ENCODE data around the gene GALNT9.
A peak's percentile ranks its signal among the peaks of the same experiment; 100 is the strongest.
"Not testable (repeated sequence)": the region's sequence is repeated elsewhere in the genome, so short reads cannot be mapped to it uniquely, and the experiment has no call there.

The GALNT9 gene

GRCh38 chr12:132228476-132229192 lies 100.8 kb downstream of the GALNT9 start:
- DNase-seq = no peak

GRCh38 chr12:132227782-132228475 lies 101.5 kb downstream of the GALNT9 start:
- DNase-seq = no peak

- no peak for DNase-seq
These were observed 102.3 kb downstream of the GALNT9 start for GRCh38 chr12:132227118-132227517.

DNA sequence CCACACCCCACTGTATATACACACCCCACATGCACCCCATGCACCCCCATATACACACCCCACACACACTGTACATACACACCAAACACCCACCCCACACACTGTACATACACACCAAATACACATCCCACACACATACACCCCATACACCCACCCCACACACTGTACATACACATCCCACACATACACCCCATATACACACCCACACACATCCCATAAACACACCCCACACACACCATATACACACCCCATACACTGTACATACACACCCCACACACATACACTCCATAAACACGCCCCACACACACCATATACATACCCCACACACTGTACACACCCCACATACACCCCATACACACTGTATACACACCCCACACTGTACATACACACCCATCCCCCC lies 102.8 kb downstream of the GALNT9 start:
- no peak for DNase-seq

- DNase-seq = no peak
These were observed 104.2 kb downstream of the GALNT9 start for GRCh38 chr12:132225214-132225613.

- no peak for DNase-seq
These were observed 104.9 kb downstream of the GALNT9 start for GRCh38 chr12:132224484-132224883.

GRCh38 chr12:132222808-132223173 lies 106.6 kb downstream of the GALNT9 start:
- DNase-seq = no peak

GRCh38 chr12:132222096-132222807 lies 107.1 kb downstream of the GALNT9 start:
- DNase-seq = no peak

GRCh38 chr12:132219761-132220160 lies 109.6 kb downstream of the GALNT9 start:
- DNase-seq = not testable (repeated sequence)

DNA sequence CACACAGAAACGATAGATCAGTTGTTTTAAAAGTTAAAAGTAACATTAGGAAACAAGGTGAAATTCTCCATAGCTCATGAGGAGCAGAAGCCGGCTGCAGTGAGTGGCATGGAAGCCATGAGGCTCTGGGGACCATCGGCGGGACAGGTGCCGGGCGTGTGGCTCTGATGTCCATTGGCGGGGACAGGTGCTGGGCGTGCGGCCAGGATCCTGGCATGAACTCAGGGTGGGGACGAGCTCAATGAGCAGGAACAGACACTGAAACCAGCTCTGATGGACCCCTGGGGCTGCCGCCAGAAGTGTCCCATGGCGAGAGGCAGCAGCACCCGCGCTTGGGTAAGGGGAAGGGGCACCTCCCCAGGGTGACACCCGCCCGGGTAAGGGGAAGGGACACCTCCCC lies 110.1 kb downstream of the GALNT9 start:
- DNase-seq = no peak

DNA sequence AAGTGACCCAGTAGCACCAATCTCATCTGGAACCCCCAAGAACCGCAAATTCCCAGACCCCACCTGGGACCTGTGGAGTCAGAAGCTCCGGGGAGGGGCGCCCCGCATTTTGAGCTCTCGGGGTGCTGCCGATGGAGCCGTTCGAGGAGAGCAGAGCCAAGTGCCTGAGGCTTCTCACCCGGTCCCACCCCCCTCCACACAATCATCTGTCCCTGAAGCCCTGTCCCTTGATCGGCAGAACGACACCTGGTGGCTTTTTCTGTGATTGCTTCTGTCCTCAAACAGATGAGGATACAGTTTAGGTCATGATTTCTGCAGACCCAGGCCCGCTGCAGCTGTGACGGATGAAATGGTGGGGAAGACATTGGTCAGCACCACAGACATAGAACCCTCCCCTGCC lies 110.5 kb downstream of the GALNT9 start:
- peak; percentile 24 for DNase-seq

GRCh38 chr12:132218527-132218875 lies 110.9 kb downstream of the GALNT9 start:
- DNase-seq = no peak

DNA sequence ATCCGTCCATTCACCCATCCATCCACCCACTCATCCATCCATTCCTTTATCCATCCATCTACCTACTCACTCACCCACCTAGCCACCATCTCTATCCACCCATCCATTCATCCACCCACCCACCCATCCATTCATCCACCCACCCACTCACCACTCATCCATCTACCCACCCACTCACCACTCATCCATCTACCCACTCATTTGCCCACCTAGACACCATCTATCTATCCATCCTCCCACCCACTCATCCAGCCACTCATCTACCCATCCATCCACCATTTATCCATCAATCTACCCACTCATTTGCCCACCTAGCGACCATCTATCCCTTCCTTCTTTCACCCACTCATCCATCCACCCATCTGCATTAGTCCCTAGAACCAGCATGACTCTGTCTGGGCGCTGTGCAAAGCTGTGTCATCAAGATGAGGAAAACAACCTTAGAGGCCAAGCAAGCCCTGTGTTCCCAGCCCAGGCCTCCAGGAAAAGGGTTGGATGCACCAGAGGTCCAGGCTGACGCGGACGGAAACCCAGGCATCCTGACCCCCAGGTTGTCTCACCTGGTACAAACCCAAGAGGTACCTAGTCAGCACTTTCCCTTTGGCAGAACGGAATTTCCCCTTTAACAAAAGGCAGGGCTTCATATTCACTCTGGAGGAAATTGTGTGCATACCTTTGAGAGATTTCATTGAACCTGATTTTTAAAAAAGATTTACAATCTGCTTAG lies 111.4 kb downstream of the GALNT9 start:
- no peak for DNase-seq

- no peak for DNase-seq
These were observed 112.0 kb downstream of the GALNT9 start for GRCh38 chr12:132217371-132217770.

DNA sequence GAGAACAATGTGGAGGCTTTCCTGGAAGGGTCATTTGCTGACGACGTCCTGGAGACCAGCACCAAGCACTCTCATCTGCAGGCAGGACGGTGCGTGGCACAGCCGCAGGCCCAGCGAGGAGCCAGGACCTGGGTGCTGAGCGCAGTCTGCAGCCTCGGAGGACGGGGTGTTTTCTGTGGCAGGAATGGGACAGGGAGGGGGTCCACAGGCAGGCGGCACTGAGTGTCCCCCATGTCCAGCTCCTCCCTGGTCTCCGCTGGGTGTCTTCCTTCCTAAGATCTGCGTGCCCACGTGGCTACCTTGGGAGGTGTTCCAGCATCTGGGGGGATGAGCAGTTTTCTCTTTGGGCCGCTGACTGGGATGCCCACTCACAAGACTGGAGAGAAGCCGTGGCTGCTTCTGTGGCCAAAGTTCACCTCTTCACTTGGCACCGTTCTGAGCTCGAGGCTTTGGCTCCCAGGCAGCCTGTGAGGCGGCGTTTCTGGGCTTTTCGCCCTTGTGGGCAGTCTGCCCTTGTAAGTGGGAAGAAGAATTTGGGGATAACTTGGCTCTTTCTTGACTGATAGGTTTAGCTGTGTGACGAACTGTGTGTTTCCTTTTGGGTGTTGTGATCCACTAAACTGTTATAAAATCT lies 112.9 kb downstream of the GALNT9 start:
- DNase-seq = no peak

GRCh38 chr12:132215299-132215989 lies 113.9 kb downstream of the GALNT9 start:
- no peak for DNase-seq

DNA sequence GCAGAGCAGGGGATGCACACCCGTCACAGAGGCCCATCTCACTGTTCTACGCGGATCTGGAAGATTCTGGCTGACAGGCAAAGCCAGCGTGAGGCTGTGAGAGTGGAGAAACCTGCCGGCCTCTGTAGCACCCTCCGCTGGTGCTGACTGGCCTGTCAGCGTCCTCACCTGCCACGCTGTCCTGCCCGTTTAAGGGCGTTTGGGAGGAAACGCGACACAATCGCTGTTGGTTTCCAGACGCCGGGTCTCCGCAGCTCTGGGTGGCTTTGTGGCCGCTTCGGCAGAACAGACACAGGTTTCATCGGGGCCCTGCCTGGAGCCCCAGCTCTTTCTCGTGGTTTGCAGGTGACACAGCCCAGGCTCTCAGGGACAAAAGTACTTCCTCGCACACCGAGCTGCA lies 114.5 kb downstream of the GALNT9 start:
- DNase-seq = no peak

DNA sequence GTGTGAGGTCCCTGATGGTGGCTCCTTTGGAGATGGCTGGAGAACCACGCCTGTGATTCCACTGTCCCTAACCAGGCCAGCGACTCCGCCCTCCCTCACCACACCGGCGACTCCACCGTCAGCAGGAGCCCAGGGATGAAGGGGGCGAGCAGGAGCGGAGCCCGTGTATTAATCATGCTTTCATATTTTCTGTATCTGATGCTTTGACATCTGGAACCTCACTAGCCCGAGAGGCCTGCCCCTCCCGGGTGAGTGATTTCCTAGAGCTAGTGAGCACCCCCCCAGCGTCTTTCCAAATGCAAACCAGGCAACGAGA lies 115.3 kb downstream of the GALNT9 start:
- DNase-seq = no peak

DNA sequence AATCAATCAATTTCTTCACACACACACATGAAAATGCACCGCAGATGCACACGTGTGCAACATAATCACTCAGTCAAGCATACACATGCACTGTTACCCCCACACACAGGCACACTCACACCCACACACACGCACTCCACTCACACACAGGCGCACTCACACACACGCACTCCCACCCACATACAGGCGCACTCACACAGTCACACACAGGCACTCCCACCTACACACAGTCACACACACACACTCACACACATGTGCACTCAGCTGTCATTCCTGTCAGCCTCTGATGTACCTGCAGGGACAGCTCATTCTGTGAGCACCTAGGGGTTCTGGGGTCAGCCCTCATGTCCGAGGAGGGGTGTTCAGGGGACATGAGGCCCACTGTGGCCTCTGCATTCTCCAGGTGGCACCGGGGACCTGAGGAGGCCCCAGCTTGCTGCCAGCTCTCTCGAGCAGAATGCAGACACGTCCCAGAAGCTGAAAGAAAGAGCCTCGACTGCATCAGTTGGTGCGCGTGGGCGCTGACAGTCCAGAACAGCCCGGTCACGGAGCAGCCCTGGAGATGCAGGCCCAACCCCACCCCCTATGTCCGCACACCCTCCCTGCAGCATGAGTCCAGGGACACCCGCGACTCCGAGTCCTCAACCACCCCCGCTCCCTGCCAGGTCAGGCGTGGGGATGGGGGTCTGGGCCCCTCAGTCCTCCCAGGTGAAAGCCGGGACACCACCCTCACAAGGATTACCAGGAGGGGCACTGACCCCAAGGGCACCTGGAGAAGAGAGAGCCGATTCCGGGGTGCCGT lies 115.8 kb downstream of the GALNT9 start:
- no peak for DNase-seq

- no peak for DNase-seq
These were observed 117.6 kb downstream of the GALNT9 start for GRCh38 chr12:132211816-132212215.

- DNase-seq = no peak
These were observed 118.1 kb downstream of the GALNT9 start for GRCh38 chr12:132211326-132211725.

Measured in stimulated activated CD4-positive, alpha-beta T cell treated with anti-CD3 and anti-CD28 coated beads, Interleukin-12 subunit alpha, Interleukin-12 subunit beta, amount 100 ng/mL, for 4 hours (primary cell).